WTC11 (cell line): ENCODE data around the gene EP300. TPM values are rescaled to one million over a fixed set of nuclear protein-coding genes. Genes with fewer than 3 reads are reported as not detected.

Experiments
- ATAC-seq: fragments of 200-7000 bp; cut with Tn5 transposase; 2 replicates; pipeline ENCODE4 v1.10.0; 2021; ENCODE audit warnings: mild to moderate bottlenecking, moderate library complexity
- CTCF ChIA-PET: fragments of 300-600 bp; sonication (Branson Sonifier 250); formaldehyde crosslinking; loops from one replicate; lab custom pipeline; 2021; ENCODE audit warnings: antibody characterized with exemption; lab: Charles Lee
- POLR2A ChIA-PET: fragments of 350-600 bp; sonication (Branson Sonifier 250); formaldehyde crosslinking; loops from one replicate; lab custom pipeline; 2021; ENCODE audit warnings: antibody characterized with exemption; lab: Charles Lee
- DNase-seq: peaks from one replicate; pipeline ENCODE4 v3.0.0; 2021; ENCODE audit warnings: low spot score
- H3K27ac Mint-ChIP-seq: 2 replicates; pipeline ENCODE4 v1.8.0; 2021; ENCODE audit warnings: mixed read lengths
- H3K27me3 Mint-ChIP-seq: 2 replicates; pipeline ENCODE4 v1.8.0; 2021; ENCODE audit warnings: low read depth, mild to moderate bottlenecking, moderate library complexity, mixed read lengths
- H3K36me3 Mint-ChIP-seq: 2 replicates; pipeline ENCODE4 v1.8.0; 2021; ENCODE audit warnings: mixed read lengths
- H3K4me1 Mint-ChIP-seq: 2 replicates; pipeline ENCODE4 v1.8.0; 2022; ENCODE audit warnings: mixed read lengths
- H3K4me3 Mint-ChIP-seq: 2 replicates; pipeline ENCODE4 v1.8.0; 2021; ENCODE audit warnings: mild to moderate bottlenecking, moderate library complexity, mixed read lengths
- H3K9me3 Mint-ChIP-seq: 2 replicates; pipeline ENCODE4 v1.8.0; 2021; ENCODE audit warnings: mixed read lengths
- E2F1 ChIP-seq: sonication (generic); formaldehyde crosslinking; IDR thresholded peaks from 2 replicates; pipeline ENCODE4 v1.8.0; 2022; ENCODE audit warnings: mild to moderate bottlenecking, missing genetic modification reagents
- EMX1 ChIP-seq: fragments of 250-450 bp; sonication (Bioruptor Pico); IDR thresholded peaks from 2 replicates; pipeline ENCODE4 v1.8.0; 2021; ENCODE audit warnings: mild to moderate bottlenecking
- ERG ChIP-seq: fragments of 250-450 bp; sonication (Bioruptor Pico); IDR thresholded peaks from 2 replicates; pipeline ENCODE4 v1.8.0; 2021; ENCODE audit warnings: mild to moderate bottlenecking
- FOXK1 ChIP-seq: sonication (generic); formaldehyde crosslinking; IDR thresholded peaks from 2 replicates; pipeline ENCODE4 v1.8.0; 2022; ENCODE audit warnings: mild to moderate bottlenecking, moderate library complexity, missing genetic modification reagents
- KAT7 ChIP-seq: sonication (generic); formaldehyde crosslinking; IDR thresholded peaks from 2 replicates; pipeline ENCODE4 v1.8.1; 2023; ENCODE audit warnings: missing genetic modification reagents, mild to moderate bottlenecking, borderline replicate concordance
- MXD4 ChIP-seq: fragments of 250-450 bp; sonication (Bioruptor Pico); IDR thresholded peaks from 2 replicates; pipeline ENCODE4 v1.8.0; 2021; ENCODE audit warnings: mild to moderate bottlenecking, moderate library complexity, borderline replicate concordance
- NR3C1 ChIP-seq: sonication (generic); formaldehyde crosslinking; conservative IDR thresholded peaks from 2 replicates; pipeline ENCODE4 v1.8.1; 2023; ENCODE audit warnings: low read depth, mild to moderate bottlenecking, missing genetic modification reagents
- TEAD1 ChIP-seq: sonication (generic); formaldehyde crosslinking; IDR thresholded peaks from 2 replicates; pipeline ENCODE4 v1.8.0; 2022; ENCODE audit warnings: mild to moderate bottlenecking, missing genetic modification reagents
- TEAD4 ChIP-seq: sonication (generic); formaldehyde crosslinking; IDR thresholded peaks from 2 replicates; pipeline ENCODE4 v1.8.0; 2022; ENCODE audit warnings: mild to moderate bottlenecking, missing genetic modification reagents
- USF1 ChIP-seq: sonication (generic); formaldehyde crosslinking; IDR thresholded peaks from 2 replicates; pipeline ENCODE4 v1.8.0; 2022; ENCODE audit warnings: mild to moderate bottlenecking, missing genetic modification reagents
- ZBTB43 ChIP-seq: sonication (generic); formaldehyde crosslinking; IDR thresholded peaks from 2 replicates; pipeline ENCODE4 v1.8.1; 2023; ENCODE audit warnings: mild to moderate bottlenecking, missing genetic modification reagents
- ZMAT4 ChIP-seq: fragments of 250-450 bp; sonication (Bioruptor Pico); IDR thresholded peaks from 2 replicates; pipeline ENCODE4 v1.9.0; 2021; ENCODE audit warnings: mild to moderate bottlenecking
- ZNF232 ChIP-seq: sonication (generic); formaldehyde crosslinking; IDR thresholded peaks from 2 replicates; pipeline ENCODE4 v1.8.0; 2022; ENCODE audit warnings: mild to moderate bottlenecking, missing genetic modification reagents
- ZNF425 ChIP-seq: fragments of 250-450 bp; sonication (Bioruptor Pico); conservative IDR thresholded peaks from 2 replicates; pipeline ENCODE4 v1.9.0; 2021; ENCODE audit warnings: mild to moderate bottlenecking
- total RNA-seq: library from RNA; stranded (reverse); gene quantifications from 3 replicates; pipeline ENCODE4 v1.2.3, GENCODE V29; 2021

EP300 gene
- total RNA-seq, 1 experiment from 2014 or later: 97.1 TPM

- peaks cover 22% of the 10 kb centered on the region for H3K36me3 Mint-ChIP-seq
- ChIA-PET CTCF (interaction anchor here (0.6 kb wide), 1 partner anchor 186 kb away, joined by 3 read pairs; no protein-coding TSS in a partner anchor), POLR2A (interaction anchor here (0.6 kb wide), 1 partner anchor 71 kb away, joined by 6 read pairs; no protein-coding TSS in a partner anchor)
- H3K27ac Mint-ChIP-seq: no peak overlapping the region
- no peaks in the 10 kb centered on the region for H3K27me3 Mint-ChIP-seq
- no peak for TF ChIP-seq USF1 (CRISPR knock-in tag)
- no peak for TF ChIP-seq TEAD4 (CRISPR knock-in tag)
- no peak for TF ChIP-seq MXD4 (CRISPR knock-in tag)
- no peak for TF ChIP-seq ZBTB43 (CRISPR knock-in tag)
- no peak for TF ChIP-seq EMX1
- TF ChIP-seq FOXK1 (CRISPR knock-in tag): no peak
- ATAC-seq (no peak), DNase-seq (no peak)
- H3K4me1 Mint-ChIP-seq: peaks cover 7% of the 10 kb centered on the region
- no peak overlapping the region for H3K4me3 Mint-ChIP-seq
- no peaks in the 10 kb centered on the region for H3K9me3 Mint-ChIP-seq
These were observed 18.6 kb downstream of the EP300 start for GRCh38 chr22:41110968-41111367.

- CTCF ChIA-PET: no interaction called here
- H3K36me3 Mint-ChIP-seq: peaks cover 53% of the 10 kb centered on the region
These were observed 23.9 kb downstream of the EP300 start for GRCh38 chr22:41116342-41116741.

More at GRCh38 chr22:41116342-41116741, 23.9 kb downstream of the EP300 start:
- H3K9me3 Mint-ChIP-seq: peaks cover 4% of the 10 kb centered on the region
- POLR2A ChIA-PET: no interaction called here
- TF ChIP-seq E2F1: no peak
- TF ChIP-seq ZNF425 (CRISPR knock-in tag): no peak
- TF ChIP-seq ZNF232 (CRISPR knock-in tag): no peak
- no peak for TF ChIP-seq ERG
- no peak for TF ChIP-seq NR3C1 (CRISPR knock-in tag)
- no peak for TF ChIP-seq TEAD1 (CRISPR knock-in tag)
- TF ChIP-seq KAT7 (CRISPR knock-in tag): no peak
- no peak for TF ChIP-seq ZMAT4 (CRISPR knock-in tag)
- no peak overlapping the region for H3K27ac Mint-ChIP-seq
- H3K4me3 Mint-ChIP-seq: no peak overlapping the region
- DNase-seq (no peak), ATAC-seq (no peak)
- H3K27me3 Mint-ChIP-seq: no peaks in the 10 kb centered on the region
- H3K4me1 Mint-ChIP-seq: peaks cover 3% of the 10 kb centered on the region; the same call in 1 of the 2 replicates
